T47D (cell line): ENCODE results near the gene KATNA1.
"Not testable (repeated sequence)": the region's sequence is repeated elsewhere in the genome, so short reads cannot be mapped to it uniquely, and the experiment has no call there.

Experiments
- DNase-seq, 2 experiments: peaks; one replicate each; pipeline versions ENCODE4 v3.0.0 to v3.0.0-alpha.2; 2011 to 2012; ENCODE audit warnings: low read depth in 1 of 2, low spot score in 1 of 2
- JUND ChIP-seq: IDR thresholded peaks from 2 replicates; pipeline ENCODE4 v1.6.1; 2012; ENCODE audit warnings: low read depth
- in situ Hi-C: cut with HindIII; loops from 2 replicates; pipeline ENCODE4 v1.10.0; 2016; ENCODE audit warnings: low sequenced_read_pairs, low pct_unique_long_range_greater_than_20kb

The KATNA1 gene

DNA sequence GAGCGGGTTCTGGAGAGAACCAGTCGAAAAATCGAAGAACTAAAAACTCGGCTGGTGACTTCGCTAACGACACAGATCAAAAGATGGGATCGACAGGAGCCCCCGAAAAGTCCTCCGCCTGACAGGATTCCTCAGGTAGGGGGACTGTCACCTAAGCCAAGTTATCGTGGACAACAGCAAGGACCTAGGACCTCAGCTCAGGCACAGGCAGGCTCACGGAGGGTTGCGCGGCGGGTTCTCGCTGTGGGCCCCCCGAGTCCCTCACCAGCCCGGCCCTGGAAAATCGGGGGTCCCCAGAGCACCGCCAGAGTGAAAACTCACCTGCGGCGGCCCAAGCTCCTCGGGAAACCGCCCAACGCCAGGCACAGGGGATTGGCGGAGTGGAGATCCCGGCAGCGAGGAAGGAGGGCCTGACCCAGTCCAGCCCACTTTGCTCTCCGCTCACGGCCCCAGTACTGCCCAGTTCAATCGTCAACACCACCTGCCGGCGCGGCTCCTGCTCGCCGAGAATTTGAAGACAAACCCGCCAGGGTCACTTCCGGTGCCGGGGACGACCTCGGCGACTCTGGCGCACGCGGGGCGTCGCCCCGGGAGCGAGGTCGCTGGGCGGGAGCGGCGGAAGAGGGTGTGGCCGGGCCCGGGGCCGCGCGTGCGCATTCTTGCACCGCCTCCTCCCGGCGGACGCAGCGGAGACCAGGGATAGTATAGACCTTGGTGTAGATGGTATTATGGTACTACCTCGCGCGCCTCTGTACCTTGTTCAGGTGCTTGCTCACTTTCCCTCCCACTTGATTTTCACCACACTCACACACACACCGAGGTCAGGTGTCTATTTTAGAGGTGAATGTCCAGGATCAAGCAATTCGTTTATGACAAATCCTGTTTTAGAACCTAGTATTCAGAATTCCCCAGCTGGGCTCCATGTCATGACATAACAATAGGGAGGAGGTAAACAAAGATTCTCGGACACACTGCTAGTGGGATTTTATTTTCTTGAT, at the start of gene KATNA1:
Gene KATNA1, minus strand, starts transcription at position 567 of the 998 bp plus-strand sequence. CDS start 10,167 bp downstream, outside the sequence.
- no peak for TF ChIP-seq JUND
- in situ Hi-C loops = no loop called here
- peak; percentile 67 to 94 for DNase-seq

DNA sequence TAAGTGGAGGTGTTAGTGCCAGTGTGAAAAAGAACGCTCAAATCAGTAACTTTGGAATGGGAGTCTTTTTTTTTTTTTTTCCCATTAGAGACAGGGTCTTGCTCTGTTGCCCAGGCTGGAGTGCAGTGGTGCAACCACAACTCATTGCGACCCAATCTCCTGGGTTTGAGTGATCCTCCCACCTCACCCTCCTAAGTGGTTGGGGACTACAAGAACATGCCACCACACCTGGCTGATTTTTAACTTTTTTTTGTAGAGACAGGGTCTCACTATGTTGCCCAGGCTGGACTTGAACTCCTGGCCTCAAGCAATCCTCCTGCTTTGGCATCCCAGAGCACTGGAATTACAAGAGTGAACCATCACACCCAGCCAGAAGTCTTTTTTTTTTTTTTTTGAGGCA, 49.7 kb upstream of the KATNA1 start:
- no peak for TF ChIP-seq JUND
- DNase-seq = no peak
- in situ Hi-C loops = no loop called here

DNA sequence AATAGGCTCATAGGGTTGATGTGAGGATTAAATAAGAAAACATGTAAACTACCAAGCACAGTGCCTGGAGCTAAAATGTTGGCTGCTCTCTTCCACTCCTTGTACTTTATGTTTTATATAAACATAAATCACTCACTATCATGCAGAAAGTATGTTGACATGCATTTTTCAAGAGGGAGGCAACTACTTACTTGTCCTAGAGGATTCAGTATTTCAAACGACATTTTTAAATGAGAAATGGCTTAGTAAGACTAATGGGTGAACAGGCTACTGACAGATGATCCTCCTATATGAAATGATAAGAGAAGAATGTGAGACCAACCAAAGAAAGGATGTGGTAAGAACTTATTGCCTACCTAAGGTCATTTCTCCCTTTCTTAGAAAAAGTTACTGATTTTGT, 48.4 kb upstream of the KATNA1 start:
- in situ Hi-C loops = no loop called here
- no peak for TF ChIP-seq JUND
- DNase-seq = peak; percentile 5 to 34

DNA sequence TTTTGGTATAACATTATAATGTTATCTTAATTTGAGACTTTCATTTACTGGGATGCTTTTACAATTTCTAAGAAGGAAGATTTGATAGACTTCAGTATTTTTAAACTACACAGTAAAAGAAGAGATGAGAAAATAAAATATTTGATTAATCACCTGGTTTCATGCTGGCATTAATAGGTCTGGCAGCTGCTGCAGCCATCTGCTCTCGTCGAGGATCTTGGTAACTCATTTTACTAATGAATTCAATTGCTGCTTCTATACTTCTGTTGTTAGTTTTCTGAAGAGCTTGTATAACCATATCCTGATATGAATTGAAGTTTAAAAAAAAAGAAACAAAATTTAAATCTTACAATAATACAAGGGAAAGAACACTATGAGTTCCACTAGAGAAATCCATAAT, 46.4 kb upstream of the KATNA1 start:
- no peak for DNase-seq
- TF ChIP-seq JUND = no peak
- in situ Hi-C loops = no loop called here

DNA sequence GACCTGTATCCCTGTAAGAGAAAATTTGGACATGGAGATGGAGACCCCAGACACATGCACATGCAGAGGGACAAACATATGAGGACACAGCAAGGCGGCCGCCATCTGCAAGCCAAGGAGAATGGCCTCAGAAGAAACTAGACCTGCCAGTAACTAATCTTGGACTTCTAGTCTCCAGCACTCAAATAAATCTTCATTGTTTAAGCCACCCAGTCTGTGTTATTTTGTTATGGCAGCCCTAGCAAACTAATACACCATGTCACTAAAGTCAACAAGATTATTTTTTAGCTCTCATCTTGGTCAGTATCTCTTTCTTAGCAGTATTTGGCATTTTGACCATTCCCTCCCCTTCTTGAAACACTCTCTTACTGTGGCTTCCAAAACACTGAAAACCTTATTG, 42.7 kb upstream of the KATNA1 start:
- in situ Hi-C loops = no loop called here
- no peak for TF ChIP-seq JUND
- DNase-seq = no peak

DNA sequence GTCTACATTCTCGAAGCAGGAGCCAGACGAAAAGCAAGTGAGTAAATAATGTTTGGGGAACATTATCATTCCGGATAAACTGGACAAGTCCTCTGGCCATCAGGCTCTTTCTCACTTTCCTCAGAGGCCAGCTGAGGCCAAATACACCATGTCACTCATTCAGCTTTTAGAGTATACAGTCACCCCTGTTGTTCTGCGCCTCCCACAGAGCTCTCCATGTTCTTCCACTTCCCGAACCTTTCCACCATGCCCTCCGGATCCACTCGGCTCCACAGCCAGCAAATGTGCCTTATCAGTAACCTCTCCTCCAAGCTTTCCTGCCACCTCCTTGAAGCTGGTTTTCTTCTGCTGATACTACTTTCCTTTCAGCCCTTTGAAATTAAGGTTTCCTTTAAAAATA, 37.7 kb upstream of the KATNA1 start:
- TF ChIP-seq JUND = no peak
- DNase-seq = no peak
- in situ Hi-C loops = no loop called here

DNA sequence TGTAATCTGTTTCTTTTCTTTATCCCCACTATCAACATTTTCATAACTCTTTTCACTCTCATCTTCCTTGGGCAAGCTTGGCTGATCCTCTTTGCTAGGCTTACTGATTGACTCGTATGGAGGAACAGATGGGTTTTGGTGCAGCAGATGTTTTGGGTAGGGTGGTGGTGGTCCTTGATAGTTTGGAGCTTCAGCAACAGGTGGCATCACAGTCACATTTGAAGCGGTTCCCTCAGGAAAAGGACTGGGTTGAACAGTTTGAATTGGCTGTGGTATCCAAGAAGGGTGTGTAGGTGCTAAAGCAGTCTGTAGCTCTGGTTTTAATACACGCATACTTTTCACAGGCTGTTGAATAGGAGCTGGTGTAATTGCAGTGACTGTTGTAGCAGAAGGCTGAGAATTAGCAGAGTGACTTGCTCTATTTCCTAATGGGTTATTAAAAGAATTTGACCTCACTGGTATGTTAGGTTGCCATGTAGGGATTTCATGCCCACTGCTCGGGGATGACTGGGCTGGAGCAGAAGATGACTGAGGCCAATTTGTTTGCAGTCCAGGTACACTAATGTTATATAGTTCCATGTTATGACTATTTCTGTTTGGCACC, 34.8 kb upstream of the KATNA1 start:
- in situ Hi-C loops = no loop called here
- DNase-seq = no peak
- TF ChIP-seq JUND = no peak

DNA sequence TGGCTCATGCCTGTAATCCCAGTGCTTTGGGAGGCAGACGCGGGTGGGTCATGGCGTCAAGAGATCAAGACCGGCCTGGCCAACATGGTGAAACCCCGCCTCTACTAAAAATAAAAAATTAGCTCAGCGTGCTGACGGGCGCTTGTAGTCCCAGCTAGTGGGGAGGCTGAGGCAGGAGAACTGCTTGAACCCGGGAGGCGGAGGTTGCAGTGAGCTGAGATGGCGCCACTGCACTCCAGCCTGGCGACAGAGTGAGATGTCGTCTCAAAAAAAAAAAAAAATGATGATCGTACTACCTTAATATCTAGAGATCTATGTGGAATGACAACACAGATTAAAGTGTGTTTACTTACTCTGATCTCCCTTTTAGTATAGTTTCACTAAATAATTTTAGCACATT, 33.3 kb upstream of the KATNA1 start:
- in situ Hi-C loops, DNase-seq: not testable (repeated sequence)

DNA sequence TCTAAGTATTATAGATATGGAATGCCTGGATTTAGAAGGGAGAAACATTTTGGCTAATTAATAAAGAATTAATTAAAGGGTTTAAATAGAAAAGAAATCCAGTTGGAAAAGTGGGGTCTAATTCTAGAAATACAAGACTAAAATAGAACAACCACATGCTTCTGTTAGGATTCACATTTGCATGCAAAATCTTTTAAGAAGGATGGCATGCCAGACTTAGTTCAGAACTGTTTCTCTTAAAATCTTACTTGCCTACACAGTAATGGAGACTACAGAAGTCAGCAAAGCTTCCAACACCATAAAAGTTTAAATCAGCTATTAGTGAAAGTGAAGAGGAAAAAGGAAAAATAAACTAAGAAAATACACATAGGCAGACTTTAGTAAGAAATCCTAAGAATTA, 32.7 kb upstream of the KATNA1 start:
- no peak for DNase-seq
- in situ Hi-C loops = no loop called here

DNA sequence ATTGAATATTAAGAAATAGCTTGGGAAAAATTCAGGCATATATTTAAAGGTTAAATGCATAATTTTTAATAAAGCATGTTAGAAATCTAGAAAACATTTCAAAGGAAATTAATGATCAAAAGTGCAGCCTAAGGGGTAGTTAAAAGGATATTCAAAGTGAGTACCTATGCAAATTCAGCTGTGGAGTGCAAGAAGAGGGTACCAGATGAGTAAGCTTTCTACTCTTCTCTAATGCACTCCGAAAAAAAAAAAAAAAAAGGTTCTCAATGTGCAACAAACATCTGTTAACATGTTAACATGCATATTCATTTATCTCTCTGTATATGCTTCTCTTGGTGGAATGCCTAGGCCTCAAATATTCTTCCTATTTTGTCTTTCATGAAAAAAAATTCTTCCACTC, 32.0 kb upstream of the KATNA1 start:
- no peak for DNase-seq
- TF ChIP-seq JUND = no peak

More for the DNA sequence above, 32.7 kb upstream of the KATNA1 start:
- TF ChIP-seq JUND = no peak

DNA sequence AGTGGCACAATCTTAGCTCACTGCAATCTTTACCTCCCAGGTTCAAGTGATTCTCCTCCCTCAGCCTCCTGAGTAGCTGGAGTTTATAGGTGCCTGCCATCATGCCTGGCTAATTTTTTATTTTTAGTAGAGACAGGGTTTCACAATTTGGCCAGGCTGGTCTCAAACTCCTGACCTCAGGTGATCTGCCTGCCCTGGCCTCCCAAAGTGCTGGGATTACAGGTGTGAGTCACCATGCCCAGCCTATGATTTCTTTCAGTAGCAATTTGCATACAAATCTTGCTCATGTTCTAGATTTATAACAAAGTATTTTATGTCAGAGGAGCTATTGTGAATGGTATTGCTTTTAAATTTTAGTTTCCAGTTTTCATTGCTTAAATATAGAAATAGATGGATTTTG, 23.8 kb upstream of the KATNA1 start:
- in situ Hi-C loops, DNase-seq: not testable (repeated sequence)

More for the DNA sequence above, 32.0 kb upstream of the KATNA1 start:
- in situ Hi-C loops = no loop called here

DNA sequence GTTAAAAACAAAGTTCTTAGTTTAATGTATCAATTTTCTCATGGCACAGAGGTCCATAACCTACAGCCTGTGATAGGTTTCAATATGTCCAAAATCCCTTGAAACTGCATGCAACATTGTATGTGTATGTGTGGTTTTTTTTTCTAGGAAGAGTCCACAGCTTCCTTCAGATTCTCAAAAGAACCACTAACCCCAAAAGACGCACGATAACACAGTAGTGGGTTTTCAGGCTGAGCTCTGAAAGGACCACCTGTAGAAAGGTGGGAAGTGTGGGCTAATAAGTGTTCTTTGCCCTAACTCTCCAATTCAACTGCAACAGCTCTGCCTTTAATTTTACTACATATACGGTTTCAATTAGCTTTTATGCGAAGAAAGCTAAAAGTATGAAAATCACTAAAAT, 11.5 kb upstream of the KATNA1 start:
- in situ Hi-C loops = no loop called here
- no peak for TF ChIP-seq JUND
- DNase-seq = no peak

DNA sequence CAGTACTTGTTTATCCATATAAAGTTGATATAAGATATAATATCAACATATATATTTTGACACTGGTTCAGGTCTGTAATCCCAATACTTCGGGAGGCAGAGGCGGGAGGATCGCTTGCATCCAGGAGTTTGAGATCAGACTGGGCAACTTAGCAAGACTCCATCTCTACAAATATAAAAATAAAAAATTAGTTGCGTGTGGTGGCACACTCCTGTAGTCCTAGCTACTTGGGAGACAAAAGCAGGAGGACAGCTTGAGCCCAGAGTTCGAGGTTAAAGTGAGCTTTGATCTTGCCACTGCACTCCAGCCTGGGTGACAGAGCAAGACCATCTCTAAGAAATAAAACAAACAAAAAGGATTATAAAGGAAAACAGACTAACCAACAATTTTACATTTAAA, 8.9 kb upstream of the KATNA1 start:
- in situ Hi-C loops = no loop called here
- no peak for DNase-seq
- no peak for TF ChIP-seq JUND
